ENCODE measurements around the gene HNRNPR.

Gene HNRNPR

GRCh38 chr1:23290836-23291565 lies 53.1 kb downstream of the HNRNPR start:
- peaks cover 16% of the 10 kb centered on the region for H3F3A ChIP-seq (ENCODE audit: insufficient read depth)
- H4K20me1 ChIP-seq (ENCODE audit: low read depth, low read length): no peaks in the 10 kb centered on the region
- peaks cover 22% of the 10 kb centered on the region for H3K36me3 ChIP-seq (ENCODE audit: low read length)
- no peaks in the 10 kb centered on the region for H3K79me2 ChIP-seq (ENCODE audit: insufficient read depth, low read length)
- no peaks in the 10 kb centered on the region for H3K9me3 ChIP-seq (ENCODE audit: insufficient read depth, low read length)
- no peak overlapping the region for H3K27ac ChIP-seq (ENCODE audit: low read depth, low read length)
- no peaks in the 10 kb centered on the region for H3K9me2 ChIP-seq (replicated peaks; ENCODE audit: insufficient read depth, low read length)
- H3K4me3 ChIP-seq (ENCODE audit: insufficient read depth, low read length, poor library complexity, severe bottlenecking): no peak overlapping the region
- TF ChIP-seq CTCF (IDR thresholded peaks at IDR 0.05; ENCODE audit: insufficient read depth, low read length, poor library complexity, severe bottlenecking) (no peak), EZH2phosphoT487 (conservative IDR thresholded peaks at IDR 0.05; ENCODE audit: low read length) (no peak)
- H2AFZ ChIP-seq (ENCODE audit: low read depth, low read length, severe bottlenecking): no peak overlapping the region
- no peaks in the 10 kb centered on the region for H3K27me3 ChIP-seq (ENCODE audit: low read length)
- no peak overlapping the region for H3K9ac ChIP-seq (ENCODE audit: low read length)
- H3K4me2 ChIP-seq (ENCODE audit: low read depth, low read length, poor library complexity, severe bottlenecking): no peak overlapping the region

GRCh38 chr1:23288671-23289070 lies 55.4 kb downstream of the HNRNPR start:
- no peak overlapping the region for H3K9ac ChIP-seq (ENCODE audit: low read length)
- TF ChIP-seq EZH2phosphoT487 (conservative IDR thresholded peaks at IDR 0.05; ENCODE audit: low read length): no peak
- TF ChIP-seq CTCF (IDR thresholded peaks at IDR 0.05; ENCODE audit: insufficient read depth, low read length, poor library complexity, severe bottlenecking): no peak
- no peak overlapping the region for H3K4me2 ChIP-seq (ENCODE audit: low read depth, low read length, poor library complexity, severe bottlenecking)
- H3K4me3 ChIP-seq (ENCODE audit: insufficient read depth, low read length, poor library complexity, severe bottlenecking): no peak overlapping the region
- H3K36me3 ChIP-seq (ENCODE audit: low read length): peaks cover 25% of the 10 kb centered on the region
- no peaks in the 10 kb centered on the region for H3K27me3 ChIP-seq (ENCODE audit: low read length)
- no peaks in the 10 kb centered on the region for H3K9me3 ChIP-seq (ENCODE audit: insufficient read depth, low read length)
- H3K27ac ChIP-seq (ENCODE audit: low read depth, low read length): no peak overlapping the region
- H4K20me1 ChIP-seq (ENCODE audit: low read depth, low read length): no peaks in the 10 kb centered on the region
- no peaks in the 10 kb centered on the region for H3K9me2 ChIP-seq (replicated peaks; ENCODE audit: insufficient read depth, low read length)
- H3K79me2 ChIP-seq (ENCODE audit: insufficient read depth, low read length): no peaks in the 10 kb centered on the region
- no peak overlapping the region for H2AFZ ChIP-seq (ENCODE audit: low read depth, low read length, severe bottlenecking)
- H3F3A ChIP-seq (ENCODE audit: insufficient read depth): peaks cover 11% of the 10 kb centered on the region

GRCh38 chr1:23288201-23288600 lies 55.9 kb downstream of the HNRNPR start:
- Histone ChIP-seq H3K27ac (ENCODE audit: low read depth, low read length) (no peak overlapping the region), H3K36me3 (ENCODE audit: low read length) (peaks cover 30% of the 10 kb centered on the region), H3K79me2 (ENCODE audit: insufficient read depth, low read length) (no peaks in the 10 kb centered on the region), H3K27me3 (ENCODE audit: low read length) (no peaks in the 10 kb centered on the region), H4K20me1 (ENCODE audit: low read depth, low read length) (no peaks in the 10 kb centered on the region), H3K4me3 (ENCODE audit: insufficient read depth, low read length, poor library complexity, severe bottlenecking) (no peak overlapping the region), H3K9me2 (replicated peaks; ENCODE audit: insufficient read depth, low read length) (no peaks in the 10 kb centered on the region), H3K9me3 (ENCODE audit: insufficient read depth, low read length) (no peaks in the 10 kb centered on the region), H3K4me2 (ENCODE audit: low read depth, low read length, poor library complexity, severe bottlenecking) (no peak overlapping the region), H2AFZ (ENCODE audit: low read depth, low read length, severe bottlenecking) (no peak overlapping the region), H3K9ac (ENCODE audit: low read length) (no peak overlapping the region), H3F3A (ENCODE audit: insufficient read depth) (peaks cover 11% of the 10 kb centered on the region)
- no peak for TF ChIP-seq CTCF (IDR thresholded peaks at IDR 0.05; ENCODE audit: insufficient read depth, low read length, poor library complexity, severe bottlenecking)
- TF ChIP-seq EZH2phosphoT487 (conservative IDR thresholded peaks at IDR 0.05; ENCODE audit: low read length): no peak
